C4-2B (cell line): ENCODE data around the gene PGS1.

ENCODE experiments used
- H3K27ac ChIP-seq: fragments of 450-650 bp; 2 replicates; pipeline ENCODE4 v1.5.1; 2017
- CTCF ChIP-seq: fragments of 450-650 bp; conservative IDR thresholded peaks from 2 replicates; pipeline ENCODE4 v1.5.1; 2017; ENCODE audit warnings: mild to moderate bottlenecking
- ZFX ChIP-seq: fragments of 450-650 bp; IDR thresholded peaks from 2 replicates; pipeline ENCODE4 v1.6.1; 2017

PGS1 gene

GRCh38 chr17:78375401-78376151 lies 2.9 kb upstream of the PGS1 start:
- H3K27ac ChIP-seq = no peak overlapping the region
- no peak for TF ChIP-seq ZFX
- no peak for TF ChIP-seq CTCF

- no peak for TF ChIP-seq ZFX
- TF ChIP-seq CTCF = no peak
- no peak overlapping the region for H3K27ac ChIP-seq
Measured at GRCh38 chr17:78376161-78376560, 2.3 kb upstream of the PGS1 start.

- peak overlapping the region; percentile 79 for H3K27ac ChIP-seq
- TF ChIP-seq CTCF (no peak), ZFX (no peak)
Measured at GRCh38 chr17:78377858-78378224, 608 bp upstream of the PGS1 start.

GRCh38 chr17:78379131-78379491 lies 662 bp downstream of the PGS1 start:
- peak overlapping the region; percentile 79 for H3K27ac ChIP-seq
- TF ChIP-seq ZFX (no peak), CTCF (no peak)

- no peak overlapping the region for H3K27ac ChIP-seq
- TF ChIP-seq ZFX (no peak), CTCF (no peak)
Measured at GRCh38 chr17:78380370-78380769, 1.9 kb downstream of the PGS1 start.

- H3K27ac ChIP-seq = no peak overlapping the region
- no peak for TF ChIP-seq CTCF
- no peak for TF ChIP-seq ZFX
Measured at GRCh38 chr17:78381601-78382232, 3.3 kb downstream of the PGS1 start.

GRCh38 chr17:78383725-78384471 lies 5.4 kb downstream of the PGS1 start:
- no peak overlapping the region for H3K27ac ChIP-seq
- no peak for TF ChIP-seq CTCF
- TF ChIP-seq ZFX = no peak
